22Rv1 (cell line): ENCODE results near the gene TEN1.

Experiments
- CTCF ChIP-seq: fragments of 450-650 bp; IDR thresholded peaks from 2 replicates; pipeline ENCODE4 v1.5.1; 2017; ENCODE audit warnings: mild to moderate bottlenecking
- ZFX ChIP-seq: fragments of 450-650 bp; IDR thresholded peaks from 2 replicates; pipeline ENCODE4 v1.6.1; 2017; ENCODE audit warnings: antibody characterized with exemption, borderline replicate concordance

GRCh38 chr17:75995385-75995925, 16.4 kb downstream of the TEN1 start:
- no peak for TF ChIP-seq CTCF
- TF ChIP-seq ZFX, result no peak
